Glomerular endothelial cell (primary cell): ENCODE measurements around the gene ZP3. TPM values are rescaled to one million over a fixed set of nuclear protein-coding genes. Genes with fewer than 3 reads are reported as not detected.
"Not testable (repeated sequence)": the region's sequence is repeated elsewhere in the genome, so short reads cannot be mapped to it uniquely, and the experiment has no call there.

Experiments
- DNase-seq: peaks from one replicate; pipeline ENCODE4 v3.0.0-alpha.2; 2011; ENCODE audit warnings: low read depth, low spot score; ENCODE audit errors: extremely low read depth
- total RNA-seq: library from RNA; depleted of rRNA; stranded (reverse); fragments of >200 nt; gene quantifications from 2 replicates; pipeline ENCODE4 v1.2.3, GENCODE V29; 2015

Gene ZP3
- total RNA-seq, 1 donor from 2014 or later = 4.0 TPM

- DNase-seq = not testable (repeated sequence)
Observed at GRCh38 chr7:76480403-76481253, 55.9 kb downstream of the ZP3 start.

GRCh38 chr7:76482660-76483059 lies 57.9 kb downstream of the ZP3 start:
- not testable (repeated sequence) for DNase-seq

- DNase-seq = not testable (repeated sequence)
Observed at GRCh38 chr7:76483081-76483480, 58.3 kb downstream of the ZP3 start.

- DNase-seq = not testable (repeated sequence)
Observed at GRCh38 chr7:76484456-76484855, 59.7 kb downstream of the ZP3 start.

GRCh38 chr7:76485822-76486610 lies 61.3 kb downstream of the ZP3 start:
- DNase-seq = not testable (repeated sequence)

GRCh38 chr7:76486618-76487017 lies 61.9 kb downstream of the ZP3 start:
- not testable (repeated sequence) for DNase-seq

- DNase-seq = not testable (repeated sequence)
Observed at GRCh38 chr7:76487969-76488368, 63.2 kb downstream of the ZP3 start.

Other genes with a start within 250 kb of the ZP3 start
- gene SRRM3, start 223.1 kb upstream of the ZP3 start, total RNA-seq = 0.10 and 0.23 TPM in 2 replicates
- gene HSPB1, start 122.3 kb upstream of the ZP3 start, total RNA-seq = 688 and 1,027 TPM in 2 replicates
- 145 and 198 TPM in 2 replicates for gene YWHAG, start 66.0 kb upstream of the ZP3 start, total RNA-seq
- gene SSC4D, start 15.3 kb upstream of the ZP3 start, total RNA-seq = 1.4 and 2.0 TPM in 2 replicates
- gene DTX2, start 36.8 kb downstream of the ZP3 start, total RNA-seq = 20.4 and 27.3 TPM in 2 replicates
- 1.1 TPM in 1 of 2 replicates, not detected in the other for gene UPK3B, start 85.6 kb downstream of the ZP3 start, total RNA-seq
- gene SPDYE16, start 118.3 kb downstream of the ZP3 start, total RNA-seq = 0.24 TPM in 1 of 2 replicates, not detected in the other
- gene POMZP3, start 202.3 kb downstream of the ZP3 start, total RNA-seq = 3.1 and 7.1 TPM in 2 replicates